GM23248 (cell line): Measurements from ENCODE around the gene KCNA3.

Experiments used
- EZH2 ChIP-seq: fragments of 200-600 bp; sonication (generic); IDR thresholded peaks from 2 replicates; pipeline ENCODE4 v1.6.1; 2018; ENCODE audit warnings: antibody characterized with exemption, mild to moderate bottlenecking; ENCODE audit not compliant: insufficient read depth, poor library complexity, severe bottlenecking
- EZH2phosphoT487 ChIP-seq: fragments of 200-600 bp; sonication (generic); IDR thresholded peaks from 2 replicates; pipeline ENCODE4 v1.6.1; 2018; ENCODE audit warnings: antibody characterized with exemption, moderate library complexity, mild to moderate bottlenecking, low read depth; ENCODE audit not compliant: insufficient read depth

DNA sequence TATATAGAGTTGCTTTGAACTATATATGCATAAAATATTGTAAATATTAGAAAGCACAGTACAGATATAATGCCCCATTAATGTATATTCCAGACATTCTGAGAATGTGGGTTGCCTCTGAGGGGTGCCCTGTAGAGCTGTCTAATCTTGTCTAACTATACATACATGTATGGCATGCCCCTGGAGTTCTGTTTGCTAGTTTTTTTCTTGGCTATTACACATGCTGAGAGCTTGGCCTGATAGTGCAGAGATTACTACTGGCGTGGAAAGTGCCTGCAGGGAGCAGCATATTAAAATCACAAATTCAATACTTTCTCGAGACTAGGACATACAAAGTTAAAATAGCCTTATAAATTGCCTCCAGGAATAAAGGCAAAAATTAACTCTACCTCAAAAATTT is 24.1 kb downstream of the KCNA3 start:
- TF ChIP-seq EZH2phosphoT487 (no peak), EZH2 (no peak)
